Measurements from ENCODE around the gene CD320.

GRCh38 chr19:8340341-8341096 lies 32.4 kb upstream of the CD320 start:
- TF ChIP-seq, protein P1, sequence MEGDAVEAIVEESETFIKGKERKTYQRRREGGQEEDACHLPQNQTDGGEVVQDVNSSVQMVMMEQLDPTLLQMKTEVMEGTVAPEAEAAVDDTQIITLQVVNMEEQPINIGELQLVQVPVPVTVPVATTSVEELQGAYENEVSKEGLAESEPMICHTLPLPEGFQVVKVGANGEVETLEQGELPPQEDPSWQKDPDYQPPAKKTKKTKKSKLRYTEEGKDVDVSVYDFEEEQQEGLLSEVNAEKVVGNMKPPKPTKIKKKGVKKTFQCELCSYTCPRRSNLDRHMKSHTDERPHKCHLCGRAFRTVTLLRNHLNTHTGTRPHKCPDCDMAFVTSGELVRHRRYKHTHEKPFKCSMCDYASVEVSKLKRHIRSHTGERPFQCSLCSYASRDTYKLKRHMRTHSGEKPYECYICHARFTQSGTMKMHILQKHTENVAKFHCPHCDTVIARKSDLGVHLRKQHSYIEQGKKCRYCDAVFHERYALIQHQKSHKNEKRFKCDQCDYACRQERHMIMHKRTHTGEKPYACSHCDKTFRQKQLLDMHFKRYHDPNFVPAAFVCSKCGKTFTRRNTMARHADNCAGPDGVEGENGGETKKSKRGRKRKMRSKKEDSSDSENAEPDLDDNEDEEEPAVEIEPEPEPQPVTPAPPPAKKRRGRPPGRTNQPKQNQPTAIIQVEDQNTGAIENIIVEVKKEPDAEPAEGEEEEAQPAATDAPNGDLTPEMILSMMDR (conservative IDR thresholded peaks at IDR 0.05): no peak
- no peak for TF ChIP-seq ZFX (IDR thresholded peaks at IDR 0.05)
